HEK293 (cell line): ENCODE data around the gene PLXND1.

Experiments
- CTCF ChIP-seq: fragments of 450-650 bp; formaldehyde crosslinking; IDR thresholded peaks from 2 replicates; pipeline ENCODE4 v1.5.1; 2016; ENCODE audit warnings: missing biosample characterization, missing genetic modification characterization
- ZNF350 ChIP-seq: fragments of 450-650 bp; formaldehyde crosslinking; IDR thresholded peaks from 2 replicates; pipeline ENCODE4 v1.5.0; 2017; ENCODE audit warnings: missing biosample characterization, mild to moderate bottlenecking, missing genetic modification characterization

- no peak for TF ChIP-seq ZNF350 (tag by site-specific recombination)
- no peak for TF ChIP-seq CTCF
Observed at GRCh38 chr3:129624347-129625071, 18.0 kb upstream of the PLXND1 start.
